HepG2 (cell line): ENCODE data around the gene SLC17A9. TPM values are rescaled to one million over a fixed set of nuclear protein-coding genes. Genes with fewer than 3 reads are reported as not detected.

Experiments used
- MAFF ChIP-seq: IDR thresholded peaks from 2 replicates; pipeline ENCODE4 v1.6.1; 2011; ENCODE audit warnings: low read depth, low read length, improper control_type of control experiment
- MAFK ChIP-seq, 2 experiments: IDR thresholded peaks in 1 of 2; conservative IDR thresholded peaks in 1 of 2; 2 replicates each; pipeline ENCODE4 v1.6.1; 2011; ENCODE audit warnings: improper control_type of control experiment in 2 of 2, low read length in 2 of 2
- PPARG ChIP-seq: conservative IDR thresholded peaks from 2 replicates; pipeline ENCODE4 v1.6.1; 2016; ENCODE audit warnings: missing biosample characterization, missing genetic modification reagents
- U2AF1 ChIP-seq: fragments of 200-400 bp; formaldehyde crosslinking; optimal IDR thresholded peaks from 2 replicates; pipeline ENCODE3; 2017; ENCODE audit warnings: mild to moderate bottlenecking, low read depth, low read length
- ZFP82 ChIP-seq: sonication (generic); formaldehyde crosslinking; IDR thresholded peaks from 2 replicates; pipeline ENCODE4 v1.5.1; 2020; ENCODE audit warnings: mild to moderate bottlenecking, missing genetic modification reagents, borderline replicate concordance
- ZNF274 ChIP-seq: sonication (generic); formaldehyde crosslinking; IDR thresholded peaks from 2 replicates; pipeline ENCODE4 v1.5.1; 2020; ENCODE audit warnings: mild to moderate bottlenecking, missing genetic modification reagents
- ZNF550 ChIP-seq: sonication (generic); formaldehyde crosslinking; IDR thresholded peaks from 2 replicates; pipeline ENCODE4 v1.4.0; 2020; ENCODE audit warnings: mild to moderate bottlenecking, missing genetic modification reagents, borderline replicate concordance
- ZNF7 ChIP-seq: IDR thresholded peaks from 2 replicates; pipeline ENCODE4 v1.6.1; 2016; ENCODE audit warnings: missing biosample characterization, missing genetic modification reagents
- polyA plus RNA-seq, 8 experiments: library from polyadenylated mRNA; depleted of rRNA in 3 of 8; stranded (reverse) in 7 of 8; unstranded in 1 of 8; fragments of >200 nt; fragmentation: Illumina TruSeq in 4 of 8; extraction: Trizol in 4 of 8; gene quantifications; 2 replicates each; pipeline versions ENCODE4 v1.2.1 to v1.2.3, GENCODE V29; 2011 to 2016; ENCODE audit warnings: low read depth in 4 of 8, missing spikeins in 1 of 8, mixed read lengths in 1 of 8; ENCODE audit not compliant: insufficient read depth in 1 of 8
- total RNA-seq, 5 experiments: library from RNA; depleted of rRNA; stranded (reverse); fragments of >200 nt; fragmentation: Illumina TruSeq; extraction: Trizol; gene quantifications; 2 replicates each; pipeline ENCODE4 v1.2.3, GENCODE V29; 2016; ENCODE audit warnings: low read depth in 1 of 5
- TF ChIP-seq, protein P1 (sequence below), 2 experiments: fragments of 450-650 bp in 1 of 2; sonication (generic) in 1 of 2; formaldehyde crosslinking in 1 of 2; IDR thresholded peaks; 2 replicates each; pipeline versions ENCODE4 v1.6.1 to v1.8.0; 2016 to 2022; ENCODE audit warnings: antibody characterized with exemption in 1 of 2, mild to moderate bottlenecking in 1 of 2, missing genetic modification reagents in 1 of 2
- TF ChIP-seq, protein P2 (sequence below): sonication (generic); formaldehyde crosslinking; IDR thresholded peaks from 2 replicates; pipeline ENCODE4 v1.4.0; 2020; ENCODE audit warnings: missing genetic modification reagents
- TF ChIP-seq, protein P3 (sequence below): sonication (generic); formaldehyde crosslinking; IDR thresholded peaks from 2 replicates; pipeline ENCODE4 v1.8.1; 2022; ENCODE audit warnings: low read depth, mild to moderate bottlenecking, missing genetic modification reagents

Gene SLC17A9
- total and polyA plus RNA-seq, 2 of the 13 experiments (the other 11 are each of a cell fraction or from before 2014, with no cell fraction given): 110 to 191 TPM

DNA sequence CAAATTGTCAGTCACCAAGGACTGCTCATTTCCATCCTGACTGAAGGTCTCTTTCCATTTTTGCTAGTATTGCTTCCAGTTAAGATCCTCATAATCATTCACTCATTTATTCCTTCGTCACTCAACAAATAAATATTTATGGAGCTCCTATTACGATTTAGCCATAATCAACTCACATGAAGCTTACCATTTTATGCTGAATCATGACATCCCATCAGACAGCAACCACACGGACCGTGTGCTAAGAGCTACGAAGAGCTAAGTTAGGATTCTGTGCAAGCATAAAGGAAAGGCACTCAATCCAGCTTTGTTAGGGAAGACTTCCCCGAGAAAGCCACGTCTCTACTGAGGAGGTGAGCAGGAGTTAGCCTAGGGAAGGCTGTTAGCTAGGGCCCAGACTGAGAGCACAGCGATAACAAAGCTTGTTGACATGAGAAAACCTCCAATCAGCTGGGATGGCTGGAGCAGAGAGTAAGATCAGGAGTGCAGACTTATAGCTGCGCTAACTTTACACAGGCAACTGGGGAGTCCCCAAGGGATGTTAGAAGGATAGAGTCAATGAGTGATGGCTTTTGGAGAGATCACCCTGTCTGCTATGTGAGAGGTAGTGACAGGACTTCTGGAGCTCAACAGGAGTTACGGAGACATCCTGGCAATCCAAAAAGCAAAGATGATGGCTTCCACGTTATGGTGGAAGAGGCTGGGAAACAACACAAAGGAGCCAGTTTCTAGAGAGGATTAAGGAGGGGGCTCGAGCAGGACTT lies 17.1 kb upstream of the SLC17A9 start (continued):
- TF ChIP-seq, protein P1, sequence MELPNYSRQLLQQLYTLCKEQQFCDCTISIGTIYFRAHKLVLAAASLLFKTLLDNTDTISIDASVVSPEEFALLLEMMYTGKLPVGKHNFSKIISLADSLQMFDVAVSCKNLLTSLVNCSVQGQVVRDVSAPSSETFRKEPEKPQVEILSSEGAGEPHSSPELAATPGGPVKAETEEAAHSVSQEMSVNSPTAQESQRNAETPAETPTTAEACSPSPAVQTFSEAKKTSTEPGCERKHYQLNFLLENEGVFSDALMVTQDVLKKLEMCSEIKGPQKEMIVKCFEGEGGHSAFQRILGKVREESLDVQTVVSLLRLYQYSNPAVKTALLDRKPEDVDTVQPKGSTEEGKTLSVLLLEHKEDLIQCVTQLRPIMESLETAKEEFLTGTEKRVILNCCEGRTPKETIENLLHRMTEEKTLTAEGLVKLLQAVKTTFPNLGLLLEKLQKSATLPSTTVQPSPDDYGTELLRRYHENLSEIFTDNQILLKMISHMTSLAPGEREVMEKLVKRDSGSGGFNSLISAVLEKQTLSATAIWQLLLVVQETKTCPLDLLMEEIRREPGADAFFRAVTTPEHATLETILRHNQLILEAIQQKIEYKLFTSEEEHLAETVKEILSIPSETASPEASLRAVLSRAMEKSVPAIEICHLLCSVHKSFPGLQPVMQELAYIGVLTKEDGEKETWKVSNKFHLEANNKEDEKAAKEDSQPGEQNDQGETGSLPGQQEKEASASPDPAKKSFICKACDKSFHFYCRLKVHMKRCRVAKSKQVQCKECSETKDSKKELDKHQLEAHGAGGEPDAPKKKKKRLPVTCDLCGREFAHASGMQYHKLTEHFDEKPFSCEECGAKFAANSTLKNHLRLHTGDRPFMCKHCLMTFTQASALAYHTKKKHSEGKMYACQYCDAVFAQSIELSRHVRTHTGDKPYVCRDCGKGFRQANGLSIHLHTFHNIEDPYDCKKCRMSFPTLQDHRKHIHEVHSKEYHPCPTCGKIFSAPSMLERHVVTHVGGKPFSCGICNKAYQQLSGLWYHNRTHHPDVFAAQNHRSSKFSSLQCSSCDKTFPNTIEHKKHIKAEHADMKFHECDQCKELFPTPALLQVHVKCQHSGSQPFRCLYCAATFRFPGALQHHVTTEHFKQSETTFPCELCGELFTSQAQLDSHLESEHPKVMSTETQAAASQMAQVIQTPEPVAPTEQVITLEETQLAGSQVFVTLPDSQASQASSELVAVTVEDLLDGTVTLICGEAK (IDR thresholded peaks at IDR 0.05): no peak
- TF ChIP-seq, protein P1 (CRISPR knock-in tag; IDR thresholded peaks at IDR 0.05): no peak
- TF ChIP-seq ZFP82 (CRISPR knock-in tag) (no peak), PPARG (CRISPR knock-in tag) (no peak), ZNF274 (CRISPR knock-in tag) (no peak), U2AF1 (no peak), ZNF7 (CRISPR knock-in tag) (no peak), MAFK (conservative IDR thresholded peaks at IDR 0.05 in 1 of 2, IDR thresholded peaks at IDR 0.05 in 1 of 2; ENCODE audit: low read length in 2 of 2) (peak; percentile 87 to 92), ZNF550 (CRISPR knock-in tag) (no peak), MAFF (peak; percentile 81)
- TF ChIP-seq, protein P2, sequence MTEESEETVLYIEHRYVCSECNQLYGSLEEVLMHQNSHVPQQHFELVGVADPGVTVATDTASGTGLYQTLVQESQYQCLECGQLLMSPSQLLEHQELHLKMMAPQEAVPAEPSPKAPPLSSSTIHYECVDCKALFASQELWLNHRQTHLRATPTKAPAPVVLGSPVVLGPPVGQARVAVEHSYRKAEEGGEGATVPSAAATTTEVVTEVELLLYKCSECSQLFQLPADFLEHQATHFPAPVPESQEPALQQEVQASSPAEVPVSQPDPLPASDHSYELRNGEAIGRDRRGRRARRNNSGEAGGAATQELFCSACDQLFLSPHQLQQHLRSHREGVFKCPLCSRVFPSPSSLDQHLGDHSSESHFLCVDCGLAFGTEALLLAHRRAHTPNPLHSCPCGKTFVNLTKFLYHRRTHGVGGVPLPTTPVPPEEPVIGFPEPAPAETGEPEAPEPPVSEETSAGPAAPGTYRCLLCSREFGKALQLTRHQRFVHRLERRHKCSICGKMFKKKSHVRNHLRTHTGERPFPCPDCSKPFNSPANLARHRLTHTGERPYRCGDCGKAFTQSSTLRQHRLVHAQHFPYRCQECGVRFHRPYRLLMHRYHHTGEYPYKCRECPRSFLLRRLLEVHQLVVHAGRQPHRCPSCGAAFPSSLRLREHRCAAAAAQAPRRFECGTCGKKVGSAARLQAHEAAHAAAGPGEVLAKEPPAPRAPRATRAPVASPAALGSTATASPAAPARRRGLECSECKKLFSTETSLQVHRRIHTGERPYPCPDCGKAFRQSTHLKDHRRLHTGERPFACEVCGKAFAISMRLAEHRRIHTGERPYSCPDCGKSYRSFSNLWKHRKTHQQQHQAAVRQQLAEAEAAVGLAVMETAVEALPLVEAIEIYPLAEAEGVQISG (CRISPR knock-in tag): no peak
- TF ChIP-seq, protein P3, sequence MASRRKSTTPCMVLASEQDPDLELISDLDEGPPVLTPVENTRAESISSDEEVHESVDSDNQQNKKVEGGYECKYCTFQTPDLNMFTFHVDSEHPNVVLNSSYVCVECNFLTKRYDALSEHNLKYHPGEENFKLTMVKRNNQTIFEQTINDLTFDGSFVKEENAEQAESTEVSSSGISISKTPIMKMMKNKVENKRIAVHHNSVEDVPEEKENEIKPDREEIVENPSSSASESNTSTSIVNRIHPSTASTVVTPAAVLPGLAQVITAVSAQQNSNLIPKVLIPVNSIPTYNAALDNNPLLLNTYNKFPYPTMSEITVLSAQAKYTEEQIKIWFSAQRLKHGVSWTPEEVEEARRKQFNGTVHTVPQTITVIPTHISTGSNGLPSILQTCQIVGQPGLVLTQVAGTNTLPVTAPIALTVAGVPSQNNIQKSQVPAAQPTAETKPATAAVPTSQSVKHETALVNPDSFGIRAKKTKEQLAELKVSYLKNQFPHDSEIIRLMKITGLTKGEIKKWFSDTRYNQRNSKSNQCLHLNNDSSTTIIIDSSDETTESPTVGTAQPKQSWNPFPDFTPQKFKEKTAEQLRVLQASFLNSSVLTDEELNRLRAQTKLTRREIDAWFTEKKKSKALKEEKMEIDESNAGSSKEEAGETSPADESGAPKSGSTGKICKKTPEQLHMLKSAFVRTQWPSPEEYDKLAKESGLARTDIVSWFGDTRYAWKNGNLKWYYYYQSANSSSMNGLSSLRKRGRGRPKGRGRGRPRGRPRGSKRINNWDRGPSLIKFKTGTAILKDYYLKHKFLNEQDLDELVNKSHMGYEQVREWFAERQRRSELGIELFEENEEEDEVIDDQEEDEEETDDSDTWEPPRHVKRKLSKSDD (CRISPR knock-in tag): no peak
